Fibroblast of pulmonary artery (primary cell): ENCODE results near the gene TGM3.

Experiments used
- DNase-seq: peaks from one replicate; pipeline ENCODE4 v3.0.0-alpha.2; 2010; ENCODE audit warnings: low read depth
- H3K4me3 ChIP-seq: replicated peaks from 2 replicates; pipeline ENCODE4 v1.5.1; 2011; ENCODE audit warnings: low read depth, mild to moderate bottlenecking, control low read depth, low read length, moderate library complexity
- TF ChIP-seq, protein P1 (sequence below): IDR thresholded peaks from 2 replicates; pipeline ENCODE4 v1.5.1; 2011; ENCODE audit warnings: mild to moderate bottlenecking, control low read depth, low read length, inconsistent platforms; ENCODE audit errors: missing control alignments

Gene TGM3

DNA sequence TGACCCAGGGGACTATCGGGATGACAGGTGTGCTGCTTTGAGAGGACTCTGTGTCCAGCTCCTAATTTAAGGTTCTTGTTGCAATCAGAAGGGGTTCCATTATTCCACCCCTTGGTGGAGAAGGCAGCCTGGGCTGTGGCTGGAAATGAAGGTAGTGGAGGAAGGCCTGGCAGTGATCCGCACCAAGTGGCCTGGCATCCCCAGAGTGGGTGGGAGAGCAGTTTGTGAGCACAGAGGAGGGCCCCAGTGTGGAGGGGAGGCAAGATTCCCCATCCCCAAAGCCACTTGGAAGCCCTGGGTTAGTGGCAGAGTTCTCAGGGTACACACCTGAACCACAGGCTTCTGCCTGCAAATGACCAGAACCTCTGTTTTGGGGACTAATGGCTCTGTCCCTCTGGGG lies 2.3 kb downstream of the TGM3 start:
- DNase-seq: no peak
- TF ChIP-seq, protein P1, sequence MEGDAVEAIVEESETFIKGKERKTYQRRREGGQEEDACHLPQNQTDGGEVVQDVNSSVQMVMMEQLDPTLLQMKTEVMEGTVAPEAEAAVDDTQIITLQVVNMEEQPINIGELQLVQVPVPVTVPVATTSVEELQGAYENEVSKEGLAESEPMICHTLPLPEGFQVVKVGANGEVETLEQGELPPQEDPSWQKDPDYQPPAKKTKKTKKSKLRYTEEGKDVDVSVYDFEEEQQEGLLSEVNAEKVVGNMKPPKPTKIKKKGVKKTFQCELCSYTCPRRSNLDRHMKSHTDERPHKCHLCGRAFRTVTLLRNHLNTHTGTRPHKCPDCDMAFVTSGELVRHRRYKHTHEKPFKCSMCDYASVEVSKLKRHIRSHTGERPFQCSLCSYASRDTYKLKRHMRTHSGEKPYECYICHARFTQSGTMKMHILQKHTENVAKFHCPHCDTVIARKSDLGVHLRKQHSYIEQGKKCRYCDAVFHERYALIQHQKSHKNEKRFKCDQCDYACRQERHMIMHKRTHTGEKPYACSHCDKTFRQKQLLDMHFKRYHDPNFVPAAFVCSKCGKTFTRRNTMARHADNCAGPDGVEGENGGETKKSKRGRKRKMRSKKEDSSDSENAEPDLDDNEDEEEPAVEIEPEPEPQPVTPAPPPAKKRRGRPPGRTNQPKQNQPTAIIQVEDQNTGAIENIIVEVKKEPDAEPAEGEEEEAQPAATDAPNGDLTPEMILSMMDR: no peak
- H3K4me3 ChIP-seq: no peak overlapping the region

DNA sequence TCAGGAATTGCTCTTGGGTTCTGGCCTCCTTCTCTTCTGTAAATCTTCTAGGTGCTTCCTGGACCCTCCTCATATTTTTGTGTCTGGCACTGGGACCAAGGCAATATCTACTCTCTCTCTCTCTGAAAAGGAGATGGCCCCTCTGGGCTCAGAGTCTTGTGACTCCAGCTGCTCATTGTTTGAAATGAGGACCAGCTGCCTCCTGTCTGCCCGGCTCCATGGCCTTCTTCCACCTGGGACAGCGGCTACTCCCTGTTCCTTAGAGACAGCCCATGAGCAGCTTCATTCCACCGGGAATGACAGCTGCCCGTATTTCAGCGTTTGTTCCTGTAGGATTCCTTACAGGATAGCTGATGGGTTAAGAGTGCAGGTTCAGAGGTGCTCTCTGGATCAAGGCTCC lies 2.9 kb downstream of the TGM3 start:
- TF ChIP-seq, protein P1: no peak
- no peak overlapping the region for H3K4me3 ChIP-seq

DNA sequence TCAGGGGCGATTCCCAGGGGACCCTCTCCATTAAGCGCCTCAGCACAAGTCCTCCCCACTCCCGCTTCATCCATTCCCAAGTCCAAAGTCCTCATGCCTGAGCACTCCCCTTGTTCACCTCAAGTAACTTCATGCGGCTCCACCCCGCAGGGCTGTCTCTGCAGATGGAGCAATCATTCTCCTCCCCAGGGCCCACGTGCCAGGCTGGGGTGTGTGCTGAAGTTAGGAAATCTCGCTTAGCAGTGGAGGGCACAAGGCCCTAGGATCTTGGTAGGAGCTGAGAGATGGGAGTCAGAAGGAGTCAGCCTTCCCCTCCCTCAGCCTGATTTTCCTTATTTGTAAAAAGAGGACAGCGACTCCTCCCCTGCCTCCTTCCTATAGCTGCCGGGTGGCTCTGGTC lies 3.5 kb downstream of the TGM3 start:
- H3K4me3 ChIP-seq: no peak overlapping the region
- TF ChIP-seq, protein P1: no peak
- no peak for DNase-seq

More for the DNA sequence above, 2.9 kb downstream of the TGM3 start:
- DNase-seq: no peak

DNA sequence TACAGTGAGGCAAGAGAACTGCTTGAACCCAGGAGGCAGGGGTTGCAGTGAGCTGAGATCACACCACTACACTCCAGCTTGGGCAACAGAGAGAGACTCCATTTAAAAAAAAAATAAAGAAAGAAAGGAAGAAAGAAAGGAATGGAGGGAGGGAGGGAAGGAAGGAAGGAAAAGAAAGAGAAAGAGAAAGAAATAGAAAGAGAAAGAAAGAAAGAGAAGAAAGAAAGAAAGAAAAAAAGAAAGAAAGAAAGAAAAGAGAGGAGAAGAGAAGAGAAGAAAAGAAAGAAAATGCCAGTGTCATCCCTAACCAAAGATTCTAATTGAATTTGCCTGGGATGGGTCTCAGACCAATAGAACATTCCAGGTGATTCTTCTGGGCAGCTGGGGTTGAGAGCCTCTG lies 4.2 kb downstream of the TGM3 start:
- H3K4me3 ChIP-seq: no peak overlapping the region
- no peak for DNase-seq
- TF ChIP-seq, protein P1: no peak

DNA sequence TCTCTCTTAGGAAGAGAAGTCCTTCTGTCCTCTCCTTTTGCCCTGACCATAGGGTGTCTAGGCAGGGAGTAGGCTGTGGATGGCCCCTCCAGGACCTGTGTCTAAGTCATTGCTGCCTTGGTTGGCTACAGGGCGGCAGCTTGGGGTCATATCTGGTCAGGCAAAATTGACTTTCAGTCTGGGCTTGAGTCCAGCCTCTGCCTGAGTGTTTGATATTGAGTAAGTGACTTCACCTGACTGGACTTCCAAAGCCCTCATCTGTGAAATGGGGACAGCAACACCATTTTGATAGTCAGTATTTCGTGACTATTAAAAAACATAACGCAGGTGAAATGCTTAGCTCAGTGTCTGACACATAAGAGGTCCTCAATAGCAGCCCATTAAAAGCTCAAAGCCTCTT lies 4.6 kb downstream of the TGM3 start:
- TF ChIP-seq, protein P1: no peak
- DNase-seq: no peak
- H3K4me3 ChIP-seq: no peak overlapping the region

DNA sequence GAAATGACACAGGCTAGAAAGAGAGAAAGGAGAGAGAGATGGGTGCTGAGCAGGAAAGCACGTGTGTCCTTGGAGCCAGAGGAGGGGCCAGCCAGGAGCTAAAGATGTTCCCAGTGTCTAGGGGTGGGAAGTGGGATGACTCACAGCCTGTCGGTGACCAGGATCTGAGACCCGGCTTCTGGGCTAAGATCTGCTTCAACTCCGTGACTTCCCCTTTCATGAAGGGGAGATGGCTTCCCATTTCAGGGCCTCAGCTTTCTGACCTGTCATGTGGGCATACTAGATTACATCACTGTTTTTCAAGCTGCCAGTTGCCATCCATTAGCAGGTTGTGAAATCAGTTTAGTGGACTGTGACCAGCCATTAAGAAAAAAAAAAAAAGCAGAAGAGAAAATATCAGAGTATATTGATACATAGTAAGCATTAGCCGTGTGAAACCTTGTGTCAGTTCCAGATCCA lies 5.4 kb downstream of the TGM3 start:
- TF ChIP-seq, protein P1: no peak
- peak; percentile 29 for DNase-seq
- H3K4me3 ChIP-seq: no peak overlapping the region

DNA sequence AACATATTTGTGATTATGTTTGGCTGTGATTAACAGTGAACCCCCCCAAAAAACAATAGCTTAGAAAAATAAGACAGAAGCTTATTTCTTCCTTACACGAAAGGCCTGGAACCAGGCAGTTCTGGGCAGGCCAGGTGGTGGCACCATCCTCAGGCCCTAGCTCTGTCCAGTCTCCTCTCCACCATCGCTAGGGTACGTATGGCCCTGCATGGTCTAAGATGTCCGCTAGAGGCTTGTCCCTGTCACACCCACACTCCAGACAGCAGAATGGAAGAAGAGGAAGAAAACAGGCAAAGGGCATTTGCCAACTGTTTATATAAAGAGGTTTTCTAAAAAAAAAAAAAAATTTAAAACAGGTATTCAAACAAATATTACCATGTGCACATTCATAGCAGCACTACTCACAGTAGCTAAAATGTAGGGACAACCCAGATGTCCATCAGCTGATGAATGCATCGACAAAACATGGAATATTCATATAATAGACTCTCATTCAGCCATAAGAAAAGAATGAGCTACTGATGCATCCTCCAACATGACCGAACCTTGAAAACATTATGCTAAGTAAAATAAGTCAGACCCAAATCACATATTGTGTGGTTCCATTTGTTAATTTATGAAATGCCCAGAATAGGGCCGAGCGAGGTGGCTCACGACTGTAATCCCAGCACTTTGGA lies 6.7 kb downstream of the TGM3 start:
- TF ChIP-seq, protein P1: no peak
- no peak overlapping the region for H3K4me3 ChIP-seq
- no peak for DNase-seq
